T-helper 1 cell treated with Interleukin-12 subunit alpha and Interleukin-12 subunit beta and Interleukin-4 antibody, amounts not matched to agents 30 ng/mL and 1 ng/mL, for 36 hours (primary cell): Measurements from ENCODE around the gene DMD. TPM values are rescaled to one million over a fixed set of nuclear protein-coding genes. Genes with fewer than 3 reads are reported as not detected.

Experiments used
- intact Hi-C: fragments of 100-400 bp; cut with micrococcal nuclease; formaldehyde crosslinking; loops from one replicate; pipeline ENCODE4 v1.15.1; 2024
- total RNA-seq: library from RNA; stranded (reverse); gene quantifications from 2 replicates; pipeline ENCODE4 v1.2.3, GENCODE V29; 2022

DMD gene
- total RNA-seq, 1 donor from 2014 or later = 18.1 TPM

GRCh38 chrX:33045245-33045644 lies 166.1 kb downstream of the DMD start:
- intact Hi-C loops = no loop called here

GRCh38 chrX:33041141-33041540 lies 170.2 kb downstream of the DMD start:
- intact Hi-C loops = no loop called here

DNA sequence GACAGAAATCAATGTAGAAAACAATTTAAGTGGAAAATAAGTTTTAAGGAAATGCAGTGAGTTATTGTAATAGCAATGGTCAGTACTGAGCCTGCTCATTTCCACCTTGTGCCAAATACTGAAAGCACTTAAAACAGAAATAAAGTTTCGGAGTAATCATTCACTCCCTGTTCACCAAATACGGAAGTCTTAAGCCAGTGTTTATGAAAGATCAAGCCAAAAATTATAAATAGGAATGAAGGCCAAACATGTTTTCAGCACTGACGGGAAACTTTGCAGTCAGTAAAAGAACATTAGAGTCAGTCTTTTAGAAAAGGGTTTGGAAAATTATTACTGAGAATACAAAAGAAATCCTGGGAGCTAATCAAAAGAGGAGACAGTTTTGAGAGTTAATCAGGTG lies 178.6 kb downstream of the DMD start:
- intact Hi-C loops = no loop called here

DNA sequence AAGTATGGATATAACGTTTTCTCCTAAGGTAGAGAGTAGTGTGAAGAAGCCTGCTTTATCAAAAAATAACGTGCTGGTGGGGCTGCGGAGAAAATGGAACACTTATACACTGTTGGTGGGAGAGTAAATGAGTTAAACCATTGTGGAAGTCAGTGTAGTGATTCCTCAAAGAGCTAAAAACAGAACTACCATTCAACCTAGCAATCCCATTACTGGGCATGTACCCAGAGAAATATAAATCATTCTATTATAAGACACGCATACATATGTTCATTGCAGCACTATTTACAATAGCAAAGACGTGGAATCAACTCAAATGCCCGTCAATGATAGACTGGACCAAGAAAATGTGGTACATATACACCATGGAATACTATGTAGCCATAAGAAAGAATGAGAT lies 196.4 kb downstream of the DMD start:
- intact Hi-C loops = no loop called here

DNA sequence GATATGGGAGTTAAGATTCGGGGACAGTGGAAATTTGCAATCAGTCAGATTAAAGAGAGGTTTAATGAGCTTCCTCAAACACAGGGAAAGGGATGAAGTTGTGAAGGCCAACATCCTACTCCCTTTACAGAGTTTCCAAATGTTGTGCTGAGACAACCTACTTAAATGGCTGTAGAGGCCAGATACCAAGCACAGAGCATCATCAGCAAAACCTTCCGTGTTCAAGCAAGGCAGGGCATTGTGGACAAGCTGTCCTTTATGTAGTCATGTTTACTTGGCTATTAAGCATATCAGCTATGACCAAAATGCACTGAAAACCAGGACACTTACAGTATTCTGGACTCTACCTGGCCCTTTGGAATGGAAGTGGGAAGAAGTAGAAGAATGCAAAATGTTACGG lies 197.3 kb downstream of the DMD start:
- intact Hi-C loops = no loop called here

DNA sequence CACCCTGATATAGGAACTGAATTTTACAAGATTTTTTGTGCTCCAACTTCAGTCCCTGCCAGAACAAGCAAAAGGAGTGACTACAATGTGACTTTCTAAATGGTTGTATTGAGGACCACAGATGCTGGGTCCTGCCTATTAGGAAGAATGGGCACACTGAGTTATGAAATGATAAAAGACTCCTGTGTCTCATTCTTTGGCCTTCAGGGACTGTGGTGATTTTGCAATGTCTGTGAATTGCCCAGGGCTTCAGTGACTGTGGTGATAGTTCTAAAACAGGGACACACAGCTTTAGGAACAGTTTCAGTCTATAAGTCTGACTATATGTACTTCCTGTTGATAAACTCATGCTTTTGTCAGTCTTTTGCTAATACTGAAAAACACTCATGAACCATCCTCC lies 210.2 kb downstream of the DMD start:
- intact Hi-C loops = no loop called here

DNA sequence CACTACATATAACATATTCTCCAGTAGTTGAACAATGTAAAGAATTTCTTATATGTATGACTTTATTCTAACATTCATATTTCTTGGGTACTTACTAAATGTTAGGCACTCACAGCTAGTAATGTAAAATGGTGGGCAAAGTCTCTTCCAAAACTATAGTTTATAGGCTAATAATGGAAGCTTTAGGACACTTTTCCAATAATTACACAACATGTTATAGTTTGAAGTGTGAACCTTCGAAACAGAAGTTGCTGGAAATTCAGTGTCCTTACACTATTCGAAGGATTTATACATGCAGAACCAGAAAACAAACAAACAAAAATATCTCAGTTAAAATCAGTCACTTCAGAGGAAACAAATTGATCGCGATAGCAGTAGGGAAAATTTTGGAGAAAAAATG lies 212.6 kb downstream of the DMD start:
- intact Hi-C loops = no loop called here

GRCh38 chrX:32995427-32995826 lies 215.9 kb downstream of the DMD start:
- intact Hi-C loops = no loop called here

- intact Hi-C loops = no loop called here
These were observed 224.2 kb downstream of the DMD start for GRCh38 chrX:32987142-32987541.

- intact Hi-C loops = no loop called here
These were observed 225.8 kb downstream of the DMD start for GRCh38 chrX:32985544-32985943.

- intact Hi-C loops = no loop called here
These were observed 244.5 kb downstream of the DMD start for GRCh38 chrX:32966821-32967355.

- intact Hi-C loops = no loop called here
These were observed 257.2 kb downstream of the DMD start for GRCh38 chrX:32954125-32954524.

DNA sequence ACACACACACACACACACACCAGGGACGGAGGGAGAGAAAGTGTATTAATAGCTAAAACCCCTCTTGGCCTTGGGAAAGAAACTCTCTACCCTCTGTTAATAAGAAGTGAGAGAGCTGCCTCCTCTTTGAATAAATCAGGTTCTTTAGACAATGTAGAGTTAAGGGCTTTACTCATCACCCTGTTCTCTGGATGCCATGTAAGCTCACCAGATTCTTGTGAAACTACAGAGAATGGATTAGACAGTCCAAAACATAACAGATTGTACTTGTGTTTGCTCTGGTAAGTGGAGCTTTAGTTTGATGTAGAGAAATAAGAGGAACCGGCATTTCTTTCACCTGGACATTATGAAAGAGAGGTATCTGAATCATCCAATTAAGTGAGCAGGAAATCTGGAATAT lies 263.2 kb downstream of the DMD start:
- intact Hi-C loops = no loop called here

DNA sequence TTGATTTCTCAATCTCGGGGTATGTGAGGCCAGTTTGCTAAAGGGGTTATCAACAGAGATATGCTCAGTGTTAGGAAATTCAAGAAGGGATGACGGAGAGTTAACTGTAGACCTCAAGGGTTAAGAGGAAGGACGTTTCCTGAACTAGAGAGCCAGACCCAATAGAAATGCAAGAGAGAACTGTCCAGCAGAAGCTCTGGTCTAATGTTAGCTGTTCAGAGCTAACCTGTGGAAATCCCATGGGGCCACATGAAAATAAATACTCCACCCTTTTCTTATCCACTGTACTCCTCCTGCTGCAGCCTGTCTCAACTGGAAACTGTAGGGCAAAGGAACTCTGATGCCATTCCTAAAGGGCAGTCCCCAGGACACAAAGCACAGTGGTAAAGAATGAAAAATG lies 274.3 kb downstream of the DMD start:
- intact Hi-C loops = no loop called here

- intact Hi-C loops = no loop called here
These were observed 277.8 kb downstream of the DMD start for GRCh38 chrX:32933548-32933947.

DNA sequence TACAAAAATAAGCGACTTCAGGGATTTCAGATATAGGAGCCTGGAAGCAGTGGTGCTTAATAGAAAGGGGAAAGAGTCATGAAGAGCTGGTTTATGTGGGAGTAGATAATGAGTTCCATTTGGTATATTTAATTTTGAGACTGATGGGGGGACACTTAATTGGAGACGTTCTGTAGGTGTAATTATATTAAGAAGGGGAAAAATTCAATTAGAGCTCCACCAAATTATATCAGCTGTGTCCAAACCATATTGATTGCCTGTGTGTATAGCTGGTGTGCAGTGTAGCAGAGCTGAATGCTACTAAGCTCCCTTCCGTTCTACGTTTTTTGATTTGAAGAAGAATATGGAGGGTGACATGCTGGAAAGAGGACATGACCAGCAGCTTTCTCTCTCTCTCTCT lies 282.3 kb downstream of the DMD start:
- intact Hi-C loops = no loop called here

- intact Hi-C loops = no loop called here
These were observed 315.3 kb downstream of the DMD start for GRCh38 chrX:32896088-32896487.

- intact Hi-C loops = no loop called here
These were observed 316.7 kb downstream of the DMD start for GRCh38 chrX:32894679-32895078.

- intact Hi-C loops = no loop called here
These were observed 317.6 kb downstream of the DMD start for GRCh38 chrX:32893751-32894150.

DNA sequence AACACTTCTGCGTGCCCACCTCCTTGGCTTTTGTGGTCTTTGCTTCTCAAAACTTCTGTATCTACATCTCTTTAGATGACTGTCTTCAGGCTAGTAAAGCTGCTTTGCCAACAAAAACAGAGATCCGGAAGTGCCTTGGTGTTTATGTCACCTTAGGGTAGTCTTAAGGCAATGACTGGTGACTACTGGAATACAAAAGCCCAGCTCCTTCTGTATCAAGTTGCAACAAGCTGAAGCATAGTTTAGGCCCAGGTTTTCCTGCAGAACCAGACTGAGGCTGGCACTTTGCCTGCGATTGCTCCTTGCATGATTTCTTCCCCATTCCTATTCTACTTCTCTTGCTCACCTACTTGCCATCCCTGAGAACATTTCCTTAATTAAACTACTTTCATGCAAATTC lies 333.8 kb downstream of the DMD start:
- intact Hi-C loops = no loop called here

GRCh38 chrX:32874839-32875238 lies 336.5 kb downstream of the DMD start:
- intact Hi-C loops = no loop called here

GRCh38 chrX:32873786-32874185 lies 337.6 kb downstream of the DMD start:
- intact Hi-C loops = no loop called here

DNA sequence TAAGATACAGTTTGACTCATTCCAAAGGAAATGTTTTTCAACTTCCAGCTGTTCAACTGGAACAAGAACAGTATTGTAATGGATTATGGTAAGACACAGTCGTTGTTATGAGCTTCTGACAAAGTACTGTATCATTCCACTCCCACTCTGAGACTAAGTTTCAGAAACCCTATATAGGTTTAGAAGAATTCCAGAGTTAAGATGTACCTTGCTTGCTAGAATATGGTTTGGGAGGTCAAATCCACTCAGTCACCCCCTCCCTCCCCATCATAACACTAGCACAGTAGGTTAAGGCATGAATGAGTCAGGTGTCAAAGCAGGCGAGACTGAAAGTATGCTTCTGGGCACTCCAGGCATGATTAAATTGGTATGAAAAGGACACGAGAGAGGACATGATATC lies 339.7 kb downstream of the DMD start:
- intact Hi-C loops = no loop called here

GRCh38 chrX:32868524-32868895 lies 342.8 kb downstream of the DMD start:
- intact Hi-C loops = no loop called here
